NCI-H1105 treated with DMSO at 0.1 percent for 48 hours (cell line): ENCODE measurements around the gene IQSEC1.

ENCODE experiments used
- DNase-seq: peaks from one replicate; lab custom pipeline; 2025; lab: John Stamatoyannopoulos, UW

The IQSEC1 gene

DNA sequence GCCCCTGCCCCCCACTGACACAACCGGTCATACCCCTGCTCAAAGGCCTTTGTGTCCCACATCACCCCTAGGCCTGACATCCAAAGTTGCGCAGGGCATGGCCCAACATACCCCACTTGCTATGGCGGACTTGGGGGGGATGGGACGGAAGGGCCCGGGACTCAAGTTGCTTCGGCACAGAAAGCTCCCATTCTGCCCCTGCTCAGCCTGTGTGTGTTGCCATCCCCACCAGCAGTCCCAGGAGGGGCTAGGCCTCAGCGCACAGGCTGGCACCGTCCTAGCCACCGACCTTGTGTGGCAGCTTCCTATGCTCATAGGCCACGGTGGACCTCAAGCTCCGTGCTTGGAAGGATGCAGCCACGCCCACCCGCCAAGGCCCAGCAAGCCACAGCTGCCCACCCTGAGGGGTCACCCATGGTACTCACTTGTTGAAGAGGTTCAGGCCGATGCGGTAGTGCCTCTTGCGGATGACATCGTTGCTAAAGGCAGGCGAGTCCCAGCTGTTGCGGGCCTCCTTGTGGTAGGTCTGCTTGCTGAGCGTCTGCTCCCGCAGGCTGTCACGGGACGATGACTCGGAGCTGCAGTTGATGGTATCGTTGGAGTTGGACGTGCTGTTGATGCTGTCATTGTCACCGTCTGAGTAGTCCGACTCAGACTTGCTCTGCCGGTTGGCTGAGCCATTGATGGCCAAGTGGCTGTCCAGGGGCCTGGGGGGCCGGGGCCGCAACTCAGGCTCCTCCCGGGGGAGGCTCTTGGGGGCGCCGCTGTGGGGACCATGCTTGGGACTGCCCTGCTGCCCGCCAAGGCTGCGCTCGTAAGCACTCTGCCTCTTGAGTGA lies 138.0 kb downstream of the IQSEC1 start:
- DNase-seq: no peak

- no peak for DNase-seq
Observed at GRCh38 chr3:12934431-12934830, 138.8 kb downstream of the IQSEC1 start.

- no peak for DNase-seq
Observed at GRCh38 chr3:12933901-12934300, 139.3 kb downstream of the IQSEC1 start.

DNA sequence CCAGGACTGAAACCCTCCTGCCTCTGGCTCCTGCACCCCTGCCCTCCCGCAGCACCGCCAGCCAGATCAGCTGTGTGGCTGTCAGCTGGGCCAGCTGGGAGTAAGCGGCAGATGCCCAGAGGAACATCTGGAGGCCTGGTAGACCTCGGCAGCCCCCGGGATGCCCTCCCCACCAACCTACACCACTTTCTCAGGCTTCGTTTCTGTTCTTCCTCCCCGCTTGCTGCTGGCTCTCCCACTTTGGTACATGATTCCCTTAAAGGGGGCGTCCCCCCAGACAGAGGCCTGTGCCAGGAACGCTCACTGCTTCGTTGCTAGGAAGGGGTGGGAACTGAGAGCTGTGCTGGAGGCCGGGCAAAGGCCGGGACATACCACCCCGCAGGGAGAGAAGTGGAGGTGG lies 140.5 kb downstream of the IQSEC1 start:
- no peak for DNase-seq

GRCh38 chr3:12932347-12932746 lies 140.9 kb downstream of the IQSEC1 start:
- DNase-seq: no peak

- no peak for DNase-seq
Observed at GRCh38 chr3:12931273-12931905, 141.8 kb downstream of the IQSEC1 start.

DNA sequence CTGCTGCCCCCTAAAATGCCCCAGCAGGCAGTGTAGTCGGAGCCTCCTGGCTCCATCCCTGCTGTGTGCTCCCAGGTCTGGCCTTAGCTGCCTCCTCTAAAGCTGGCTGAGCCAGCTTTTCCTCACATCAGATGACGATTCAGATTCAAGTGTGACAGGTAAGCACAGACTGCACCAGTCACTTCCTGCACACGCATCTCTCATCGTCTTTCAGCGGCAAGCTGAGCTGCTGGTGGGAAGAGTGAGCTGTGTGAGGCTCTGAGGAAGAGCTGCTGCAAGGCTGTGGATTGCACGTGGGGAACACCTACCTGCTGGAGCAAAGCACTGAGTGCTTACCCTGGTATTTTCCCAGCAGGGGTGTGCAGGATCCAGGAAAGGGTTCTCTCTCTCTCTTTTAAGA lies 143.4 kb downstream of the IQSEC1 start:
- no peak for DNase-seq

DNA sequence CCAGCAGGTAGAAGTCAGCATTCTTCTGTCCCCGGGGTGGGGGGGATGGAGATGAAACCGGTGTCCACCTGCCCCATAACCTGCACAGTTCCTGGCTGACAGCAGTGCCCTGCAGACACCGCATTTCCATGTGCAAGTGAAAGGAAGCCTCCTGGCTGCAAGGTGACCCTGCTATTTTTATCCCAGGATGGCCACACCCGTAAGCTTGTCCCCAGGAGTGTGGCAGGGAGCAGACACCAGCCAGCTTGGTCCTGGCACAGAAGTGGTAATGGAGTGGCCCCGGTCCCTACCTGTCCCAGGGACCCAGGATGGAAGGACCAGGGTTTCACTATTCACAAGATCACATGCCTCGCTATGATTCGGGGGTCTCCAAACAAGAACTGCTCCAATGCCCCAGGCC lies 146.6 kb downstream of the IQSEC1 start:
- no peak for DNase-seq

DNA sequence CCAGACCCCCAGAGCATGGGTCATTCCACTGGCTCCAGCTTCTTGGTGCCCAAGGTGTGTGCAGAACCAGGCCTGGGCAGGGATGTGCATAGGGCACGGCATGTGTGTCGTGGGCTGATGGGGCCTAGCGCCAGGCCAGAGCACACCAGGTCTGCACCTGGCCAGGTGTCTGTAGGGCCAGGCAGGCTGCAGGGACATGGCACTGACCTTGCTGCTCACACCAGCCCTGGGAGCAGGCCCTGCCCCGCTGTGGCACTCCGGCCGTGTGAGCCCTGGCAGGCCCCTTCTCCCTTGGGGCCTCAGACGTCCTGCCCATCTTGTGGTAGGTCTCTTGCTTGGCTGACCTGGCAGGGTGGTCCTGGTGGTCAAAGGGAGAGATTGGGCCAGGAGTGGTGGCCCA lies 147.6 kb downstream of the IQSEC1 start:
- no peak for DNase-seq

DNA sequence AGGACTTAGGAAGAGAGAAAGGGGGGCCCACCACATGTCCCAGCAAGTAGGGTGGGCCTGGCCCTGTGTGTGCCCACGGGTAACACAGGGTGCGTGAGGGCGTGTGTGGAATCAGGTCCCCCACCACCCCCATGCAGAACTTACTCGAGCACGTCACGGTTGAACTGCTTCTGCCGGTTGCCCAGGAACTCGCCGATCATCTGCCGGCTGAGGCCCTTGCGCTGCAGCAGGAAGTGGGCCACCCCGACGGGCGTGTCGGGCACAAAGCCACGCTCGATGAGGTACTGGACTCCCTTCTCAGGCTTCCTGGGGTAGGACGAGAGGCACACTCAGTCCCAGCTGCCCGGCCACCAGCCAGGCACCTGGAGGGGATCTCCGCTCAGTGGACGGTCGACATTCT lies 148.8 kb downstream of the IQSEC1 start:
- no peak for DNase-seq

GRCh38 chr3:12922881-12923431 lies 150.3 kb downstream of the IQSEC1 start:
- DNase-seq: no peak

GRCh38 chr3:12922306-12922705 lies 150.9 kb downstream of the IQSEC1 start:
- no peak for DNase-seq

GRCh38 chr3:12921736-12922135 lies 151.5 kb downstream of the IQSEC1 start:
- DNase-seq: no peak

GRCh38 chr3:12920967-12921366 lies 152.3 kb downstream of the IQSEC1 start:
- no peak for DNase-seq

- no peak for DNase-seq
Observed at GRCh38 chr3:12919205-12919604, 154.0 kb downstream of the IQSEC1 start.

DNA sequence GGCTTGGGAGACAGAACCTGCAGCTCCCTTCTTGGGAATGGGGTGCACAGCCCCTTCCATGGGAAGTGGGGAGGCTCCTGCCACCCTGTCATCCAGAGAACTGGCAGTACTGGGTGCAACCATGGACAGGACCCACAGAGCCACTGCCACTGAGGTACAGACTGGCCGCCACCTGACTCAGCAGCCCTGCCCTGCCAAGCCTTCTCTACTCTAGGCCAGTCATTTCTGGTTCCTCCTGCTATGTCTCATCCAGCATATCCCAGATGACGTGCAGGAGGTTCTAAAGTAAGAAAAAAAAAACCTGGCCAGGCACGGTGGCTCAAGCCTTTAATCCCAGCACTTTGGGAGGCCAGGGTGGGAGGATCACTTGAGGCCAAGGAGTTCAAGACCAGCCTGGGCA lies 155.0 kb downstream of the IQSEC1 start:
- DNase-seq: no peak

GRCh38 chr3:12916159-12916558 lies 157.1 kb downstream of the IQSEC1 start:
- DNase-seq: no peak

DNA sequence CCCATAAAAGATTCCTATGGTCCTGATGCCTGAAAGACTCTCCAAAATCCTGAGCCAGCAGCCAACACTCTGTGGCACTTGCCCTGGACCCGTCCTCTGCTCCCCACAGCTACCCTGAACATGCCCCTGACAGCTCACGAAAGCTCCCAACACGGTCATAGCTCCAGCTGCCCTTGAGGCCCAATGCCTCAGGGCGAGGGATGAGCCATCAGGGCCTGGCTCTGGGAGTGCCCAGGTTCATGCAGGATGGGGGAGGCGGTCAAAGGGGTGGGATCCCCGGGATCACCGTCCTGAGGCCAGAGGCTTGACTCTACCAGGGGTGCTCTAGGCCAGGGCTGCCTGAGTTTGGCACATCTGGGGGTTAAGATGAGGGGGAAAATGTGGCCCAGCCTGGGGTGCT lies 159.1 kb downstream of the IQSEC1 start:
- DNase-seq: no peak

DNA sequence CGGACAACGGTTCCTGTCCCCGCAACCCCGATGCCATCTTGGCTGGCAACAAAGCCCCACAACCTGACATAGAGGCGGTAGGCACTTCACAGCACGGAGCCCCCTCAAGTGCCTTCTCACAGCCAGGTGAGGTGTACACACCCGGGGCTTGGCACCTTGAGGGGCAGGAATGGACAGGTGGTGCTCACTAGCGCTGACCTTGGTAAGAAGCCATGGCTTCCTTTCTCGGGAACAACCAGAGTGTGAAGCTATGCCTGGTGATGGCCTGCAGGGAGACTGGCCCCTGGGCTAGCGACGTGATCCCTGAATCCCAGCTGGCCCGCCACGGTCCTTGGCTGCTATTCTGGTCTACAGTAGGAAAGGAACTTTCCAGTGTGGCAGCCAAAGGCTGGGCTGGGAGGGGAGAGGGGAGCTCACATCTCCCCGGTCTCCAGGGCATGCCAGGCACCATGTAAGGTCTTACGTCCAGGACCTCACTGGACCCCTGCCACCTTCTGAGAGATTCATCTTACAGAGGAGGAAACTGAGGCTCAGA lies 161.3 kb downstream of the IQSEC1 start:
- no peak for DNase-seq

DNA sequence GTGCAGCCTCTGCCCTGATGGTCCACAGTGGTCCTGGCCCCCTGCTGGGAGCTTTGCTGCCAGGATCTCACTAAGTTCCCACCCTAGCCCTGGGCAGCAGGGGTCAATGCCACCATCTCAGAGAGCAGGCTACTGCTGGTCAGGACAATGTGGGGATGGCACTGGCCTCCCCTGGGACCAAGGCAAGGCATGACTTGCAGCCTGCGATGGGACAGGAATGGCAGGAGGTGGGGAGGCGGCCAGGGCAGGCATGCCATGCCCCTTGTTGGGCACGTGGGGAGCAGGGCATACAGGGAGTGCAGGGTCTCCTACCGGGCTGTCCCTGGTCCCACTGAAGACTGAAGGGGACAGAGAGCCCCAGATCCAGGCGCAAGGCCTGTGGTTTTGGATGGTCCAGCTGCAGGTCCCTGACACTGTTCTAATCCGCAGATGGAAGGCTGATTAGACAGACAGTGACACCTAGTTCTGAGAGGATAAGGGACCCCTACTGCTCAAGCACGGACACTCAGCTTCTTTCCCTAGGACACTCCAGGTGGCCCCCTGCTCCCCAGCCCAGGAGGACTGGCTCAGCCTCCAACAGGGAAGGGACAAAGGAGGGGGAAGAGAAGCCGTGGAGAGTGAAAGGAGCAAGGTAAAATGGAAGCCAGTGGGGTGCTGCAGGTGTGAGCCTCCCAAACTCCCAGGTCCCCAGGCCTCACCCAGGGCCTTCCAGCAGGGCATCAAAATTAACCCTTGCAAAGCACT lies 162.7 kb downstream of the IQSEC1 start:
- DNase-seq: no peak

GRCh38 chr3:12909710-12910109 lies 163.5 kb downstream of the IQSEC1 start:
- no peak for DNase-seq

DNA sequence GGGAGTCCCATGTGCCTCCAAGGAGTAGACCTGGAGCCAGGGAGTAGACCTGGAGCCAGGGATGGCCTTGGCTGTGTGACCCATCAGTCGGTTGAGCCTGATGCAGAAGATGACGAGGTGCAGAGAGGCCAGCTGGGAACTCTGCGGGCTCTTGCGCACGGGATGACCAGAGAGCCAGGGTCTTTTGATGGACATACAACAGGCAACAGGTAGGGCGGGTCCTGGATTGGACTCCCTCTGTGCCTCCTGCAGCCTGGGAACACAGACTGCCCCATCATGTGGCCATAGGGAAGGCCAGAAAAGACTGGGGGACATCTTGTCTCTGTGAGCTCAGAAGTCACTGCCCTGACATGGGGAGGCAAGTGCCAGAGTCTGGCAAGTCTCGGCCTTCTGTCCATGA lies 164.4 kb downstream of the IQSEC1 start:
- no peak for DNase-seq
